Measurements from ENCODE around the gene ALX4.

Gene ALX4

DNA sequence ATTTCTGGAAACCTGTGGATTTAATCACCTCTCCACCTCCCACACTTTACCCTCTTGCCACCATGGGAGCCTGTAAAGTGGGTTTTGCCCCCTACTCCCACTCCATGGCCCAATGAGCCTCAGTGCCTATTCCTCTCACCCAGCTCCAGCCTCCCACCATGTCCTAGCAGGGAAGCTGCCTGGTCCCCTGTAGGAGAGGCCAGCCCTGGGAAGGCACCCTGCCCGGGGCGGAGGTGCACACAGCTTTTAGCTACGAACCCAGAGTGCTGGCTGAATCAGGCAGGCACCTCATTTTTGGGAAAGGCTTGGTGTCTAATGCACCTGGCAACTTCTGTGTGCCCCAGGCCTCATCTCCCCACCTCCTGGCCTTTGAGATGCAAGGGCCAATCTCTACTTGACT is 35.8 kb upstream of the ALX4 start:
- Histone ChIP-seq H2BK12ac (ENCODE audit: low read length) (no peak overlapping the region), H3K79me1 (ENCODE audit: low read length) (no peaks in the 10 kb centered on the region), H3K36me3 (ENCODE audit: control insufficient read depth in 1 of 2, insufficient read depth in 2 of 2, low read length in 2 of 2) (no peaks in the 10 kb centered on the region), H4K12ac (ENCODE audit: low read depth, low read length) (no peak overlapping the region), H2AK5ac (ENCODE audit: low read length) (no peak overlapping the region), H3K4me3 (ENCODE audit: low read depth, low read length) (no peak overlapping the region), H3K4ac (ENCODE audit: low read depth, low read length) (no peak overlapping the region), H3K79me2 (ENCODE audit: control insufficient read depth, insufficient read depth, low read length, poor library complexity) (no peaks in the 10 kb centered on the region), H3K27me3 (ENCODE audit: insufficient read depth, low read length) (peaks cover 2% of the 10 kb centered on the region), H4K8ac (ENCODE audit: low read depth, low read length) (no peak overlapping the region), H2BK120ac (ENCODE audit: insufficient read depth, low read length, poor library complexity) (no peak overlapping the region), H3K18ac (ENCODE audit: low read length) (no peak overlapping the region), H3K4me1 (ENCODE audit: control insufficient read depth in 1 of 2, insufficient read depth in 2 of 2, low read length in 2 of 2) (no peaks in the 10 kb centered on the region), H3K9me3 (ENCODE audit: insufficient read depth, low read depth, low read length) (peaks cover 3% of the 10 kb centered on the region), H2AFZ (ENCODE audit: insufficient read depth, low read length, poor library complexity) (no peak overlapping the region), H3K14ac (ENCODE audit: low read length) (no peak overlapping the region), H3K4me2 (ENCODE audit: low read length) (no peak overlapping the region), H3K9ac (ENCODE audit: low read length) (no peak overlapping the region), H2BK5ac (ENCODE audit: low read depth, low read length, poor library complexity) (no peak overlapping the region), H4K91ac (ENCODE audit: low read depth, low read length) (no peak overlapping the region), H3K23ac (ENCODE audit: low read length) (no peak overlapping the region), H3K27ac (ENCODE audit: low read depth, low read length) (no peak overlapping the region)
- WGBS (ENCODE audit: extremely low coverage, insufficient coverage, insufficient read length), result no CpG with 5 or more reads among the region's 3 CpGs
- no peak for DNase-seq

GRCh38 chr11:44344921-44345320 is 35.0 kb upstream of the ALX4 start:
- no peak overlapping the region for H2AFZ ChIP-seq (ENCODE audit: insufficient read depth, low read length, poor library complexity)
- H3K14ac ChIP-seq (ENCODE audit: low read length), result no peak overlapping the region
- H3K9ac ChIP-seq (ENCODE audit: low read length), result no peak overlapping the region
- no peak overlapping the region for H2BK12ac ChIP-seq (ENCODE audit: low read length)
- H3K4me1 ChIP-seq (ENCODE audit: control insufficient read depth in 1 of 2, insufficient read depth in 2 of 2, low read length in 2 of 2), result no peaks in the 10 kb centered on the region
- H3K27me3 ChIP-seq (ENCODE audit: insufficient read depth, low read length), result peaks cover 2% of the 10 kb centered on the region
- no peaks in the 10 kb centered on the region for H3K36me3 ChIP-seq (ENCODE audit: control insufficient read depth in 1 of 2, insufficient read depth in 2 of 2, low read length in 2 of 2)
- H3K4me2 ChIP-seq (ENCODE audit: low read length), result no peak overlapping the region
- H3K18ac ChIP-seq (ENCODE audit: low read length), result no peak overlapping the region
- H4K8ac ChIP-seq (ENCODE audit: low read depth, low read length), result no peak overlapping the region
- WGBS (ENCODE audit: extremely low coverage, insufficient coverage, insufficient read length), result no CpG with 5 or more reads among the region's 5 CpGs
- no peak overlapping the region for H2BK120ac ChIP-seq (ENCODE audit: insufficient read depth, low read length, poor library complexity)
- H3K27ac ChIP-seq (ENCODE audit: low read depth, low read length), result no peak overlapping the region
- no peaks in the 10 kb centered on the region for H3K79me1 ChIP-seq (ENCODE audit: low read length)
- H3K4ac ChIP-seq (ENCODE audit: low read depth, low read length), result no peak overlapping the region
- no peak overlapping the region for H4K12ac ChIP-seq (ENCODE audit: low read depth, low read length)
- H3K79me2 ChIP-seq (ENCODE audit: control insufficient read depth, insufficient read depth, low read length, poor library complexity), result no peaks in the 10 kb centered on the region
- no peak overlapping the region for H2AK5ac ChIP-seq (ENCODE audit: low read length)
- H3K4me3 ChIP-seq (ENCODE audit: low read depth, low read length), result no peak overlapping the region
- DNase-seq, result no peak
- peaks cover 3% of the 10 kb centered on the region for H3K9me3 ChIP-seq (ENCODE audit: insufficient read depth, low read depth, low read length)
- no peak overlapping the region for H2BK5ac ChIP-seq (ENCODE audit: low read depth, low read length, poor library complexity)
- H4K91ac ChIP-seq (ENCODE audit: low read depth, low read length), result no peak overlapping the region
- no peak overlapping the region for H3K23ac ChIP-seq (ENCODE audit: low read length)

- H3K23ac ChIP-seq (ENCODE audit: low read length), result no peak overlapping the region
- no peaks in the 10 kb centered on the region for H3K79me1 ChIP-seq (ENCODE audit: low read length)
- no peak overlapping the region for H3K18ac ChIP-seq (ENCODE audit: low read length)
- H2AFZ ChIP-seq (ENCODE audit: insufficient read depth, low read length, poor library complexity), result no peak overlapping the region
- H4K8ac ChIP-seq (ENCODE audit: low read depth, low read length), result no peak overlapping the region
- no peak overlapping the region for H3K9ac ChIP-seq (ENCODE audit: low read length)
- H3K4me1 ChIP-seq (ENCODE audit: control insufficient read depth in 1 of 2, insufficient read depth in 2 of 2, low read length in 2 of 2), result no peaks in the 10 kb centered on the region
- H2BK5ac ChIP-seq (ENCODE audit: low read depth, low read length, poor library complexity), result no peak overlapping the region
- no peak for DNase-seq
- no peak overlapping the region for H4K12ac ChIP-seq (ENCODE audit: low read depth, low read length)
- no peaks in the 10 kb centered on the region for H3K36me3 ChIP-seq (ENCODE audit: control insufficient read depth in 1 of 2, insufficient read depth in 2 of 2, low read length in 2 of 2)
- peaks cover 3% of the 10 kb centered on the region for H3K9me3 ChIP-seq (ENCODE audit: insufficient read depth, low read depth, low read length)
- H3K79me2 ChIP-seq (ENCODE audit: control insufficient read depth, insufficient read depth, low read length, poor library complexity), result no peaks in the 10 kb centered on the region
- H3K27me3 ChIP-seq (ENCODE audit: insufficient read depth, low read length), result peaks cover 2% of the 10 kb centered on the region
- no peak overlapping the region for H2AK5ac ChIP-seq (ENCODE audit: low read length)
- H4K91ac ChIP-seq (ENCODE audit: low read depth, low read length), result no peak overlapping the region
- no peak overlapping the region for H3K4me3 ChIP-seq (ENCODE audit: low read depth, low read length)
- no peak overlapping the region for H3K27ac ChIP-seq (ENCODE audit: low read depth, low read length)
- H3K4me2 ChIP-seq (ENCODE audit: low read length), result no peak overlapping the region
- H2BK120ac ChIP-seq (ENCODE audit: insufficient read depth, low read length, poor library complexity), result no peak overlapping the region
- H3K14ac ChIP-seq (ENCODE audit: low read length), result no peak overlapping the region
- no peak overlapping the region for H2BK12ac ChIP-seq (ENCODE audit: low read length)
- no CpG with 5 or more reads among the region's 7 CpGs for whole genome bisulfite sequencing (ENCODE audit: extremely low coverage, insufficient coverage, insufficient read length)
- no peak overlapping the region for H3K4ac ChIP-seq (ENCODE audit: low read depth, low read length)
Observed at GRCh38 chr11:44344423-44344820, 34.5 kb upstream of the ALX4 start.

DNA sequence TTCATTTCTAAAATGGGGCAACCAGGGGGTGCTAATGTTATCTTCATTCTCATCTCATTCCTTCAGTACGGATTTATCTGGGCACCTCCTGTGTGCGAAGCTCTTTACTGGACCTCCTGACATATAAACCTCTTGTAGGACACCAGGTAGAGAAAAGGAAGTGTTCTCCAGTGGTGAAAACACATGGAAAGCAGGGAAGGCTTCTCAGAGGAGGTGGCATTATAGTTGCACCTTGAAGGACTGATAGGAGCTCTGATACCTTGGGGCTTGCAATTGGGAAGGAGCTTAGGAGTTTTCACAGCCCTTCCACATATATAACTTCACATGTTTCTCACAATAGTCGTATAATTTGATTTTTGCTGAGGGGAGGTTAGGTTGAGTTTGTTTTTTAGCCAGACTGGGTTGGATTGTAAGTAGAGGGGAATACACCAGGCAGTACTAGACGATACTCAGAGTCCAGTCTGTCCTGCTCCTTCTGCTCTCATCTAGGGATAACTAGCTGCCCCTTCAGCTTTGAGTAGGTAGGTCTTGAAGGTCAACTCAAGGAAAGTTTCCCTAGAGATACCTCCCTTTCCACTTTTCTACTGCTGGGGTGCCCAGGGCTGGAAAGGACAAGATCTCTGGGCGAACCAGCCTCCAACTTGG is 34.0 kb upstream of the ALX4 start:
- no peak overlapping the region for H4K8ac ChIP-seq (ENCODE audit: low read depth, low read length)
- DNase-seq, result no peak
- H3K9ac ChIP-seq (ENCODE audit: low read length), result no peak overlapping the region
- no peak overlapping the region for H2AFZ ChIP-seq (ENCODE audit: insufficient read depth, low read length, poor library complexity)
- H2BK12ac ChIP-seq (ENCODE audit: low read length), result no peak overlapping the region
- WGBS (ENCODE audit: extremely low coverage, insufficient coverage, insufficient read length), result no CpG with 5 or more reads among the region's 5 CpGs
- no peak overlapping the region for H3K4ac ChIP-seq (ENCODE audit: low read depth, low read length)
- H4K12ac ChIP-seq (ENCODE audit: low read depth, low read length), result no peak overlapping the region
- H3K23ac ChIP-seq (ENCODE audit: low read length), result no peak overlapping the region
- peaks cover 3% of the 10 kb centered on the region for H3K9me3 ChIP-seq (ENCODE audit: insufficient read depth, low read depth, low read length)
- H2BK5ac ChIP-seq (ENCODE audit: low read depth, low read length, poor library complexity), result no peak overlapping the region
- H3K27me3 ChIP-seq (ENCODE audit: insufficient read depth, low read length), result peaks cover 2% of the 10 kb centered on the region
- no peaks in the 10 kb centered on the region for H3K36me3 ChIP-seq (ENCODE audit: control insufficient read depth in 1 of 2, insufficient read depth in 2 of 2, low read length in 2 of 2)
- no peak overlapping the region for H2AK5ac ChIP-seq (ENCODE audit: low read length)
- H3K27ac ChIP-seq (ENCODE audit: low read depth, low read length), result no peak overlapping the region
- no peaks in the 10 kb centered on the region for H3K4me1 ChIP-seq (ENCODE audit: control insufficient read depth in 1 of 2, insufficient read depth in 2 of 2, low read length in 2 of 2)
- H3K4me3 ChIP-seq (ENCODE audit: low read depth, low read length), result no peak overlapping the region
- no peak overlapping the region for H3K14ac ChIP-seq (ENCODE audit: low read length)
- H3K79me2 ChIP-seq (ENCODE audit: control insufficient read depth, insufficient read depth, low read length, poor library complexity), result no peaks in the 10 kb centered on the region
- H3K4me2 ChIP-seq (ENCODE audit: low read length), result no peak overlapping the region
- no peak overlapping the region for H2BK120ac ChIP-seq (ENCODE audit: insufficient read depth, low read length, poor library complexity)
- no peaks in the 10 kb centered on the region for H3K79me1 ChIP-seq (ENCODE audit: low read length)
- no peak overlapping the region for H4K91ac ChIP-seq (ENCODE audit: low read depth, low read length)
- no peak overlapping the region for H3K18ac ChIP-seq (ENCODE audit: low read length)
